Stimulated activated CD8-positive, alpha-beta memory T cell treated with anti-CD3 and anti-CD28 coated beads, Interleukin-4, amount 100 ng/mL, for 1 hour (primary cell): ENCODE measurements around the gene DNAH11.

Experiments
- DNase-seq, 2 donors: peaks; one replicate each; pipeline ENCODE4 v3.0.0-alpha.2; 2020; ENCODE audit warnings: low read depth in 2 of 2, low spot score in 1 of 2

The DNAH11 gene

GRCh38 chr7:21550821-21551531 is 8.1 kb downstream of the DNAH11 start:
- DNase-seq: no peak

GRCh38 chr7:21562385-21562784 is 19.5 kb downstream of the DNAH11 start:
- no peak for DNase-seq

GRCh38 chr7:21565614-21566013 is 22.8 kb downstream of the DNAH11 start:
- DNase-seq: no peak

- no peak for DNase-seq
These were observed 23.3 kb downstream of the DNAH11 start for GRCh38 chr7:21566094-21566493.

- no peak for DNase-seq
These were observed 25.9 kb downstream of the DNAH11 start for GRCh38 chr7:21568762-21569161.

GRCh38 chr7:21572331-21573313 is 29.8 kb downstream of the DNAH11 start:
- no peak for DNase-seq

- no peak for DNase-seq
These were observed 36.7 kb downstream of the DNAH11 start for GRCh38 chr7:21579341-21580072.

- no peak for DNase-seq
These were observed 37.3 kb downstream of the DNAH11 start for GRCh38 chr7:21580073-21580521.

GRCh38 chr7:21585070-21585724 is 42.4 kb downstream of the DNAH11 start:
- DNase-seq: no peak

- DNase-seq: no peak
These were observed 44.4 kb downstream of the DNAH11 start for GRCh38 chr7:21587139-21587784.

- DNase-seq: no peak
These were observed 54.0 kb downstream of the DNAH11 start for GRCh38 chr7:21596801-21597200.

GRCh38 chr7:21603462-21603861 is 60.6 kb downstream of the DNAH11 start:
- DNase-seq: no peak

- DNase-seq: no peak
These were observed 61.3 kb downstream of the DNAH11 start for GRCh38 chr7:21603972-21604749.

- DNase-seq: no peak
These were observed 62.3 kb downstream of the DNAH11 start for GRCh38 chr7:21605008-21605585.

GRCh38 chr7:21608465-21608864 is 65.6 kb downstream of the DNAH11 start:
- no peak for DNase-seq

GRCh38 chr7:21611129-21611528 is 68.3 kb downstream of the DNAH11 start:
- no peak for DNase-seq

- DNase-seq: no peak
These were observed 73.3 kb downstream of the DNAH11 start for GRCh38 chr7:21616091-21616490.

GRCh38 chr7:21616796-21617436 is 74.1 kb downstream of the DNAH11 start:
- DNase-seq: no peak

- DNase-seq: no peak
These were observed 74.7 kb downstream of the DNAH11 start for GRCh38 chr7:21617513-21617912.
